Kidney (tissue), 14 donors: ENCODE measurements around the gene ITGB4. TPM values are rescaled to one million over a fixed set of nuclear protein-coding genes. Genes with fewer than 3 reads are reported as not detected.

ENCODE experiments used
- DNase-seq, 5 donors: peaks; one replicate each; pipeline ENCODE4 v3.0.0-alpha.2; 2013 to 2020
- FAIRE-seq: peaks from 2 replicates; lab custom pipeline; 2012; peaks lifted over from hg19 to GRCh38; lab: Jason Lieb, UNC
- H3K27ac ChIP-seq, 2 donors: one replicate each; pipeline ENCODE4 v1.7.0; 2013; ENCODE audit warnings: low read depth in 2 of 2, low read length in 2 of 2, inconsistent platforms in 1 of 2
- H3K27me3 ChIP-seq: one replicate; pipeline ENCODE4 v1.7.1; 2013; ENCODE audit warnings: low read length, inconsistent platforms; ENCODE audit not compliant: control insufficient read depth, insufficient read depth
- H3K36me3 ChIP-seq, 3 donors: one replicate each; pipeline versions ENCODE4 v1.7.0 to v1.7.1; 2013; ENCODE audit warnings: low read length in 3 of 3, control low read depth in 1 of 3, inconsistent platforms in 1 of 3; ENCODE audit not compliant: insufficient read depth in 3 of 3, control insufficient read depth in 2 of 3
- H3K4me1 ChIP-seq, 3 donors: one replicate each; pipeline versions ENCODE4 v1.7.0 to v1.7.1; 2013; ENCODE audit warnings: low read length in 3 of 3, inconsistent platforms in 1 of 3, low read depth in 1 of 3; ENCODE audit not compliant: control insufficient read depth in 2 of 3, insufficient read depth in 2 of 3
- H3K4me3 ChIP-seq, 3 donors: one replicate each; pipeline versions ENCODE4 v1.7.0 to v1.8.1; 2013; ENCODE audit warnings: low read length in 3 of 3, control low read depth in 1 of 3, inconsistent platforms in 1 of 3
- H3K9ac ChIP-seq, 3 donors: one replicate each; pipeline versions ENCODE4 v1.7.0 to v1.7.1; 2013; ENCODE audit warnings: low read length in 3 of 3, control low read depth in 1 of 3, inconsistent platforms in 1 of 3
- H3K9me3 ChIP-seq, 3 donors: one replicate each; pipeline versions ENCODE4 v1.7.0 to v1.7.1; 2013; ENCODE audit warnings: low read length in 3 of 3, control low read depth in 1 of 3, inconsistent platforms in 1 of 3; ENCODE audit not compliant: control insufficient read depth in 2 of 3, insufficient read depth in 1 of 3
- CTCF ChIP-seq: IDR thresholded peaks from 3 replicates; pipeline ENCODE4 v1.5.1; 2012; ENCODE audit warnings: mild to moderate bottlenecking, moderate library complexity, borderline replicate concordance; ENCODE audit not compliant: insufficient read depth; ENCODE audit errors: extremely low read depth
- intact Hi-C: fragments of 100-400 bp; cut with DNase I; formaldehyde crosslinking; loops from one replicate; pipeline ENCODE4 v1.11.1; 2022
- polyA plus RNA-seq: library from polyadenylated mRNA; stranded (reverse); fragments of 350-450 nt; fragmentation: Illumina TruSeq; extraction: RNeasy Lipid Tissue Mini Kit (QIAGEN cat#74804); gene quantifications from one replicate; pipeline ENCODE4 v1.2.3, GENCODE V29; 2014; ENCODE audit warnings: low read depth, low replicate concordance; ENCODE audit not compliant: insufficient read depth
- total RNA-seq: library from RNA; stranded (reverse); fragmentation: NEBNext Ultra II Directional; extraction: Animal tissue kit (Norgen Biotek cat#: 25700); gene quantifications from one replicate; pipeline ENCODE4 v1.2.1, GENCODE V29; 2021
- donor health status: control.
- donor health status: control.
- donor health status: control.
- donor health status: control.
- donor health status: control.
- donor health status: DM: yes; HTN: yes; CAD: no.
- donor health status: Normal renal cell carcinoma (clear cell type).

ITGB4 gene
- total and polyA plus RNA-seq, 2 donors from 2014 or later: 15.7 to 149 TPM

- H3K9ac ChIP-seq: no peak overlapping the region
- no peaks in the 10 kb centered on the region for H3K9me3 ChIP-seq
- H3K27ac ChIP-seq: no peak overlapping the region
- H3K4me3 ChIP-seq: peak overlapping the region in 1 of 3 donors; percentile 32
- H3K27me3 ChIP-seq: no peaks in the 10 kb centered on the region
- no peak for TF ChIP-seq CTCF
- no peaks in the 10 kb centered on the region for H3K36me3 ChIP-seq
- no peak for DNase-seq
- no peak for FAIRE-seq
- intact Hi-C loops: loop anchor here (10.0 kb wide), 1 partner anchor 50 kb away; no protein-coding TSS in a partner anchor
- no peaks in the 10 kb centered on the region for H3K4me1 ChIP-seq
These were observed 13.5 kb downstream of the ITGB4 start for GRCh38 chr17:75734674-75735294.

- DNase-seq: no peak
- Histone ChIP-seq H3K27me3 (no peaks in the 10 kb centered on the region), H3K4me1 (no peaks in the 10 kb centered on the region), H3K9me3 (no peaks in the 10 kb centered on the region), H3K27ac (no peak overlapping the region), H3K4me3 (no peak overlapping the region), H3K9ac (no peak overlapping the region), H3K36me3 (no peaks in the 10 kb centered on the region)
- no peak for FAIRE-seq
- intact Hi-C loops: loop anchor here (10.0 kb wide), 1 partner anchor 52 kb away; no protein-coding TSS in a partner anchor
- no peak for TF ChIP-seq CTCF
These were observed 15.0 kb downstream of the ITGB4 start for GRCh38 chr17:75736173-75736835.

GRCh38 chr17:75737133-75737962 lies 16.1 kb downstream of the ITGB4 start:
- intact Hi-C loops: loop anchor here (10.0 kb wide), 1 partner anchor 53 kb away; no protein-coding TSS in a partner anchor
- Histone ChIP-seq H3K27ac (no peak overlapping the region), H3K36me3 (no peaks in the 10 kb centered on the region), H3K27me3 (no peaks in the 10 kb centered on the region), H3K9me3 (no peaks in the 10 kb centered on the region), H3K4me3 (no peak overlapping the region), H3K9ac (no peak overlapping the region), H3K4me1 (no peaks in the 10 kb centered on the region)
- no peak for TF ChIP-seq CTCF
- FAIRE-seq (no peak), DNase-seq (no peak)
